Adrenal gland (tissue), 12 donors: ENCODE measurements around the gene PLP2. TPM values are rescaled to one million over a fixed set of nuclear protein-coding genes. Genes with fewer than 3 reads are reported as not detected.
A peak's percentile ranks its signal among the peaks of the same experiment; 100 is the strongest.

ENCODE experiments used
- DNase-seq, 7 donors: peaks; one replicate each; pipeline ENCODE4 v3.0.0-alpha.2; 2019 to 2020
- H3K27ac ChIP-seq, 5 donors: fragments of 200-600 bp; sonication (generic) in 4 of 5; 1 replicate in 3 of 5; 2 replicates in 2 of 5; pipeline versions ENCODE4 v1.5.1 to v1.8.0; 2016 to 2020; ENCODE audit warnings: mild to moderate bottlenecking in 1 of 5
- H3K27me3 ChIP-seq: fragments of 200-600 bp; 2 replicates; pipeline ENCODE4 v1.8.0; 2021
- H3K36me3 ChIP-seq, 2 donors: fragments of 200-600 bp; replicated peaks in 1 of 2; 1 replicate in 1 of 2; 2 replicates in 1 of 2; pipeline versions ENCODE4 v1.5.1 to v1.8.0; 2018 to 2022
- H3K4me1 ChIP-seq, 2 donors: fragments of 200-600 bp; replicated peaks in 1 of 2; 1 replicate in 1 of 2; 2 replicates in 1 of 2; pipeline versions ENCODE4 v1.5.1 to v1.8.0; 2018 to 2021
- H3K4me3 ChIP-seq, 4 donors: fragments of 200-600 bp; sonication (generic) in 3 of 4; one replicate each; pipeline ENCODE4 v1.5.1; 2016 to 2018
- H3K9me3 ChIP-seq, 3 donors: fragments of 200-600 bp; sonication (generic) in 1 of 3; replicated peaks in 1 of 3; 1 replicate in 2 of 3; 2 replicates in 1 of 3; pipeline versions ENCODE4 v1.5.1 to v1.8.0; 2016 to 2021
- CTCF ChIP-seq, 6 experiments: fragments of 450-650 bp in 4 of 6; fragments of 200-600 bp in 2 of 6; sonication (generic) in 1 of 6; IDR thresholded peaks; 1 replicate in 5 of 6; 2 replicates in 1 of 6; pipeline versions ENCODE4 v1.5.1 to v1.8.0; 2016 to 2021; ENCODE audit warnings: antibody characterized with exemption in 6 of 6, mild to moderate bottlenecking in 2 of 6, moderate library complexity in 1 of 6
- POLR2A ChIP-seq, 2 donors: fragments of 450-650 bp; IDR thresholded peaks; one replicate each; pipeline ENCODE4 v1.6.1; 2017; ENCODE audit warnings: antibody characterized with exemption in 2 of 2, mild to moderate bottlenecking in 2 of 2, moderate library complexity in 1 of 2
- WGBS, 4 donors: extraction: QIAGEN DNeasy Blood & Tissue Kit in 2 of 4; methylation state at CpG; one replicate each; pipeline versions ENCODE4 v1.1.5 to v1.1.7; 2013 to 2017; 5-methylcytosine and 5-hydroxymethylcytosine counted together
- intact Hi-C, 2 donors: fragments of 100-400 bp; cut with DNase I; formaldehyde crosslinking; loops; one replicate each; pipeline versions ENCODE4 v1.14.1 to v1.15.0; 2022 to 2023
- polyA plus RNA-seq, 3 donors: library from polyadenylated mRNA; stranded (reverse); fragments of 200-250 nt in 2 of 3; fragments of 350-450 nt in 1 of 3; fragmentation: Illumina TruSeq in 1 of 3; extraction: RNeasy Lipid Tissue Mini Kit (QIAGEN cat#74804) in 1 of 3; gene quantifications; one replicate each; pipeline ENCODE4 v1.2.3, GENCODE V29; 2013 to 2014
- total RNA-seq, 9 donors: library from RNA; depleted of rRNA in 4 of 9; stranded (reverse); fragments of >200 nt in 4 of 9; fragments of 120-200 nt in 1 of 9; fragmentation: NEBNext Ultra II Directional in 1 of 9; extraction: Animal tissue kit (Norgen Biotek cat#: 25700) in 1 of 9; gene quantifications; one replicate each; pipeline versions ENCODE4 v1.1.0 to v1.2.4, GENCODE V29; 2013 to 2023
- donor health status: healthy with polysubstance abuse.
- donor health status: Bipolar disorder and iron deficiency.
- donor health status: DM: yes; HTN: yes; CAD: no.
- donor health status: DM: no; HTN: no; CAD: no.
- donor health status: DM: no; HTN: no; CAD: no.
- donor health status: DM: yes; HTN: yes; CAD: no.

The PLP2 gene
- total and polyA plus RNA-seq, 12 donors, result 52.1 to 724 (median 177) TPM

GRCh38 chrX:49161632-49162031 is 10.1 kb upstream of the PLP2 start:
- no peaks in the 10 kb centered on the region for H3K36me3 ChIP-seq
- 83 to 93% (median 87%) methylated on average over 4 to 5 of the region's 5 CpGs for WGBS, 4 donors
- DNase-seq, result no peak
- no peak overlapping the region for H3K4me3 ChIP-seq
- no peaks in the 10 kb centered on the region for H3K4me1 ChIP-seq
- no peak overlapping the region for H3K27ac ChIP-seq
- H3K27me3 ChIP-seq, result no peaks in the 10 kb centered on the region
- no peaks in the 10 kb centered on the region for H3K9me3 ChIP-seq
- intact Hi-C loops, result no loop called here
- TF ChIP-seq CTCF (IDR thresholded peaks at IDR 0.05), result no peak
- no peak for TF ChIP-seq POLR2A (IDR thresholded peaks at IDR 0.05)

- no peaks in the 10 kb centered on the region for H3K27me3 ChIP-seq
- H3K4me3 ChIP-seq, result peak within 1 kb of the TSS in 1 of 4 donors; percentile 43
- TF ChIP-seq CTCF (IDR thresholded peaks at IDR 0.05) (no peak), POLR2A (IDR thresholded peaks at IDR 0.05) (no peak)
- intact Hi-C loops, result no loop called here
- DNase-seq, result no peak
- WGBS, 4 donors, result 74 to 100% (median 85%) methylated on average over 1 to 28 of the region's 28 CpGs
- H3K27ac ChIP-seq, result peak within 1 kb of the TSS in 4 of 5 donors; percentile 80 to 97 (median 90)
- H3K9me3 ChIP-seq, result no peaks in the 10 kb centered on the region
- H3K36me3 ChIP-seq, result no peaks in the 10 kb centered on the region
- peaks cover under 1% of the 10 kb centered on the region in 2 donors for H3K4me1 ChIP-seq
Observed at GRCh38 chrX:49162620-49163019, 9.1 kb upstream of the PLP2 start, which contains the start of gene MAGIX. MAGIX (plus strand) TSS chrX:49162758; CDS start chrX:49162890, 132 bp downstream.

GRCh38 chrX:49163555-49164419 is 7.9 kb upstream of the PLP2 start:
- intact Hi-C loops, result no loop called here
- WGBS, 4 donors, result 1 to 64% (median 17%) methylated on average over 4 to 69 of the region's 69 CpGs
- peak; percentile 45 to 53 for TF ChIP-seq POLR2A (IDR thresholded peaks at IDR 0.05)
- peak in 5 of 6 experiments; percentile 28 to 93 (median 68) for TF ChIP-seq CTCF (IDR thresholded peaks at IDR 0.05)

GRCh38 chrX:49164589-49165360 is 6.9 kb upstream of the PLP2 start:
- intact Hi-C loops, result no loop called here
- peak overlapping the region in 3 of 5 donors; percentile 80 to 97 (median 92) for H3K27ac ChIP-seq

More at GRCh38 chrX:49163555-49164419, 7.9 kb upstream of the PLP2 start:
- H3K4me3 ChIP-seq, result peak overlapping the region in 1 of 4 donors; percentile 43
- H3K36me3 ChIP-seq, result no peaks in the 10 kb centered on the region
- H3K27me3 ChIP-seq, result no peaks in the 10 kb centered on the region
- peaks cover 6% of the 10 kb centered on the region in 2 donors for H3K4me1 ChIP-seq
- peak overlapping the region; percentile 69 to 97 (median 87) for H3K27ac ChIP-seq
- H3K9me3 ChIP-seq, result no peaks in the 10 kb centered on the region
- DNase-seq, result peak; percentile 86 to 94 (median 90)

More at GRCh38 chrX:49164589-49165360, 6.9 kb upstream of the PLP2 start:
- no peaks in the 10 kb centered on the region for H3K27me3 ChIP-seq
- no peak for TF ChIP-seq CTCF (IDR thresholded peaks at IDR 0.05)
- no peak for TF ChIP-seq POLR2A (IDR thresholded peaks at IDR 0.05)
- peaks cover 6% of the 10 kb centered on the region in 2 donors for H3K4me1 ChIP-seq
- H3K36me3 ChIP-seq, result no peaks in the 10 kb centered on the region
- no peaks in the 10 kb centered on the region for H3K9me3 ChIP-seq
- DNase-seq, result no peak
- H3K4me3 ChIP-seq, result no peak overlapping the region
- 83 to 94% (median 87%) methylated on average over 6 to 31 of the region's 31 CpGs for WGBS, 4 donors
